HG03565 (cell line): ENCODE results near the gene CD99.

ENCODE experiments used
- ATAC-seq: cut with Tn5 transposase; IDR thresholded peaks from one replicate; pipeline ENCODE4 v1.9.1; 2021; ENCODE audit warnings: mild to moderate bottlenecking, moderate library complexity; ENCODE audit not compliant: unreplicated experiment

CD99 gene

GRCh38 chrX:2690856-2691542 is at the start of gene CD99:
CD99 (plus strand) TSS chrX:2691295; CDS start chrX:2691361, 66 bp downstream.
- ATAC-seq: peak; percentile 79

- no peak for ATAC-seq
Measured at GRCh38 chrX:2642146-2642545, 48.9 kb upstream of the CD99 start.

- no peak for ATAC-seq
Measured at GRCh38 chrX:2642791-2643190, 48.3 kb upstream of the CD99 start.

- ATAC-seq: no peak
Measured at GRCh38 chrX:2643880-2644279, 47.2 kb upstream of the CD99 start.

- no peak for ATAC-seq
Measured at GRCh38 chrX:2645563-2645962, 45.5 kb upstream of the CD99 start.

GRCh38 chrX:2647627-2648026 is 43.5 kb upstream of the CD99 start:
- no peak for ATAC-seq

GRCh38 chrX:2650037-2650436 is 41.1 kb upstream of the CD99 start:
- ATAC-seq: no peak

GRCh38 chrX:2650865-2651264 is 40.2 kb upstream of the CD99 start:
- no peak for ATAC-seq

GRCh38 chrX:2652106-2652505 is 39.0 kb upstream of the CD99 start:
- no peak for ATAC-seq

GRCh38 chrX:2654436-2655340 is 36.4 kb upstream of the CD99 start:
- no peak for ATAC-seq

GRCh38 chrX:2656257-2656836 is 34.7 kb upstream of the CD99 start:
- no peak for ATAC-seq

- no peak for ATAC-seq
Measured at GRCh38 chrX:2657532-2658113, 33.5 kb upstream of the CD99 start.

- no peak for ATAC-seq
Measured at GRCh38 chrX:2658585-2659292, 32.4 kb upstream of the CD99 start.

GRCh38 chrX:2662586-2662985 is 28.5 kb upstream of the CD99 start:
- no peak for ATAC-seq

GRCh38 chrX:2664502-2664901 is 26.6 kb upstream of the CD99 start:
- ATAC-seq: no peak

- no peak for ATAC-seq
Measured at GRCh38 chrX:2665387-2666304, 25.4 kb upstream of the CD99 start.

- ATAC-seq: no peak
Measured at GRCh38 chrX:2666491-2666890, 24.6 kb upstream of the CD99 start.

GRCh38 chrX:2670978-2671377 is 20.1 kb upstream of the CD99 start:
- no peak for ATAC-seq

GRCh38 chrX:2672084-2672483 is 19.0 kb upstream of the CD99 start:
- ATAC-seq: no peak

GRCh38 chrX:2673611-2674010 is 17.5 kb upstream of the CD99 start:
- ATAC-seq: no peak
